Small intestine (tissue), 16 donors: Measurements from ENCODE around the gene LRRC25. TPM values are rescaled to one million over a fixed set of nuclear protein-coding genes. Genes with fewer than 3 reads are reported as not detected.

Source experiments
- DNase-seq, 2 donors: peaks; one replicate each; pipeline versions ENCODE4 v3.0.0 to v3.0.0-alpha.2; 2013
- FAIRE-seq: peaks from 2 replicates; lab custom pipeline; 2012; peaks lifted over from hg19 to GRCh38; lab: Jason Lieb, UNC
- H3K27ac ChIP-seq, 3 donors: one replicate each; pipeline ENCODE4 v1.5.1; 2013; ENCODE audit warnings: low read length in 2 of 3, mild to moderate bottlenecking in 2 of 3, control low read depth in 1 of 3, inconsistent platforms in 1 of 3, low read depth in 1 of 3, moderate library complexity in 1 of 3
- H3K27me3 ChIP-seq, 3 donors: one replicate each; pipeline ENCODE4 v1.6.1; 2013; ENCODE audit warnings: low read length in 3 of 3, inconsistent platforms in 1 of 3; ENCODE audit not compliant: control insufficient read depth in 3 of 3, insufficient read depth in 3 of 3
- H3K36me3 ChIP-seq, 3 donors: one replicate each; pipeline ENCODE4 v1.6.1; 2013; ENCODE audit warnings: low read length in 3 of 3, inconsistent platforms in 1 of 3, low read depth in 1 of 3, mild to moderate bottlenecking in 1 of 3, moderate library complexity in 1 of 3; ENCODE audit not compliant: control insufficient read depth in 3 of 3, insufficient read depth in 2 of 3
- H3K4me1 ChIP-seq, 3 donors: one replicate each; pipeline ENCODE4 v1.6.1; 2013; ENCODE audit warnings: low read length in 2 of 3, inconsistent platforms in 1 of 3, low read depth in 1 of 3, mild to moderate bottlenecking in 1 of 3, moderate library complexity in 1 of 3; ENCODE audit not compliant: control insufficient read depth in 3 of 3, insufficient read depth in 2 of 3
- H3K4me3 ChIP-seq, 3 donors: one replicate each; pipeline ENCODE4 v1.5.1; 2013; ENCODE audit warnings: low read length in 3 of 3, control low read depth in 1 of 3, inconsistent platforms in 1 of 3, low read depth in 1 of 3, mild to moderate bottlenecking in 1 of 3, moderate library complexity in 1 of 3
- H3K9me3 ChIP-seq, 2 donors: one replicate each; pipeline ENCODE4 v1.6.1; 2013; ENCODE audit warnings: low read depth in 1 of 2, low read length in 1 of 2; ENCODE audit not compliant: control insufficient read depth in 2 of 2, insufficient read depth in 1 of 2
- WGBS, 3 donors: extraction: QIAGEN DNeasy Blood & Tissue Kit; methylation state at CpG; one replicate each; pipeline ENCODE4 v1.1.7; 2013; 5-methylcytosine and 5-hydroxymethylcytosine counted together
- long read RNA-seq, 10 donors: transcript quantifications; one replicate each; lab custom pipeline, GENCODE V29; 2026
- polyA plus RNA-seq, 4 donors: library from polyadenylated mRNA; stranded (reverse) in 3 of 4; unstranded in 1 of 4; fragments of 200-250 nt in 3 of 4; fragments of 120-200 nt in 1 of 4; gene quantifications; one replicate each; pipeline versions ENCODE4 v1.2.1 to v1.2.3, GENCODE V29; 2013
- donor health status: healthy with polysubstance abuse.
- donor health status: control.
- donor health status: control.
- donor health status: Bipolar disorder and iron deficiency.
- donor health status: healthy.

The LRRC25 gene
- 1 to 10 TPM in 3 of 4 donors, under 1 TPM in 1; 0.89 to 5.1 (median 3.4) TPM for polyA plus RNA-seq
- long read RNA-seq, donor 1, result 0 reads
- long read RNA-seq, donor 2, result 0 reads
- long read RNA-seq, donor 3, partial matches to known transcripts, result 0 of 2 reads
- long read RNA-seq, donor 3, other reads (novel, unspliced or antisense), result 0 of 2 reads
- long read RNA-seq, donor 4, result 0 reads
- long read RNA-seq, donor 5, result 0 reads
- long read RNA-seq, donor 6, partial matches to known transcripts, result 0 of 1 reads
- long read RNA-seq, donor 6, other reads (novel, unspliced or antisense), result 0 of 1 reads
- long read RNA-seq, donor 7, result 0 reads
- long read RNA-seq, donor 8, result 0 reads
- long read RNA-seq, donor 9, result 0 reads
- long read RNA-seq, donor 10, partial matches to known transcripts, result 0 of 2 reads
- long read RNA-seq, donor 10, other reads (novel, unspliced or antisense), result 0 of 2 reads

- Histone ChIP-seq H3K27me3 (no peaks in the 10 kb centered on the region), H3K4me1 (peaks cover 0 to 24% (median 0%) of the 10 kb centered on the region in 3 donors), H3K9me3 (peaks cover 0 to 2% of the 10 kb centered on the region in 2 donors), H3K4me3 (peak within 1 kb of the TSS in 1 of 3 donors; percentile 28), H3K36me3 (no peaks in the 10 kb centered on the region), H3K27ac (no peak within 1 kb of the TSS)
- WGBS, 3 donors, result 9 to 11% (median 11%) methylated on average over 29 to 33 of the region's 33 CpGs
- FAIRE-seq (no peak), DNase-seq (peak in 1 of 2 donors; percentile 73)
Observed at GRCh38 chr19:18397242-18398202, at the start of gene LRRC25. Gene LRRC25, minus strand, starts transcription at chr19:18397622. Its CDS starts 659 bp downstream, at chr19:18396963.

GRCh38 chr19:18446811-18447359, 49.5 kb upstream of the LRRC25 start:
- 81 to 94% (median 93%) methylated on average over 11 to 12 of the region's 12 CpGs for WGBS, 3 donors
- Histone ChIP-seq H3K27me3 (no peaks in the 10 kb centered on the region), H3K9me3 (no peaks in the 10 kb centered on the region), H3K36me3 (peaks cover 11 to 92% (median 23%) of the 10 kb centered on the region in 3 donors), H3K4me1 (peaks cover 0 to 30% (median 2%) of the 10 kb centered on the region in 3 donors), H3K4me3 (no peak overlapping the region), H3K27ac (no peak overlapping the region)
- FAIRE-seq, result no peak
- no peak for DNase-seq

- no peak for FAIRE-seq
Observed at GRCh38 chr19:18446145-18446810, 48.9 kb upstream of the LRRC25 start.

GRCh38 chr19:18445262-18445948, 48.0 kb upstream of the LRRC25 start:
- DNase-seq, result peak in 1 of 2 donors; percentile 67
- H3K36me3 ChIP-seq, result peaks cover 9 to 77% (median 19%) of the 10 kb centered on the region in 3 donors
- 61 to 65% (median 64%) methylated on average over 13 to 15 of the region's 15 CpGs for WGBS, 3 donors
- FAIRE-seq, result no peak
- H3K9me3 ChIP-seq, result no peaks in the 10 kb centered on the region
- H3K27me3 ChIP-seq, result no peaks in the 10 kb centered on the region
- H3K4me1 ChIP-seq, result peaks cover 0 to 35% (median 0%) of the 10 kb centered on the region in 3 donors
- H3K4me3 ChIP-seq, result no peak overlapping the region
- peak overlapping the region in 1 of 3 donors; percentile 43 for H3K27ac ChIP-seq

More at GRCh38 chr19:18446145-18446810, 48.9 kb upstream of the LRRC25 start:
- DNase-seq, result no peak
- H3K36me3 ChIP-seq, result peaks cover 11 to 86% (median 23%) of the 10 kb centered on the region in 3 donors
- H3K27ac ChIP-seq, result no peak overlapping the region
- no peaks in the 10 kb centered on the region for H3K9me3 ChIP-seq
- H3K27me3 ChIP-seq, result no peaks in the 10 kb centered on the region
- peaks cover 0 to 33% (median 2%) of the 10 kb centered on the region in 3 donors for H3K4me1 ChIP-seq
- 89 to 94% (median 90%) methylated on average over 34 of the region's 34 CpGs for WGBS, 3 donors
- H3K4me3 ChIP-seq, result no peak overlapping the region

GRCh38 chr19:18444513-18444912, 47.1 kb upstream of the LRRC25 start:
- H3K36me3 ChIP-seq, result peaks cover 6 to 69% (median 14%) of the 10 kb centered on the region in 3 donors

GRCh38 chr19:18443831-18444230, 46.4 kb upstream of the LRRC25 start:
- FAIRE-seq (no peak), DNase-seq (no peak)
- no peaks in the 10 kb centered on the region for H3K9me3 ChIP-seq
- H3K4me1 ChIP-seq, result peaks cover 0 to 47% (median 0%) of the 10 kb centered on the region in 3 donors
- no peak overlapping the region for H3K4me3 ChIP-seq
- peaks cover 6 to 62% (median 12%) of the 10 kb centered on the region in 3 donors for H3K36me3 ChIP-seq
- no peak overlapping the region for H3K27ac ChIP-seq
- H3K27me3 ChIP-seq, result no peaks in the 10 kb centered on the region
- WGBS, 3 donors, result 92 to 95% (median 94%) methylated on average over 11 of the region's 11 CpGs

More at GRCh38 chr19:18444513-18444912, 47.1 kb upstream of the LRRC25 start:
- H3K4me3 ChIP-seq, result no peak overlapping the region
- H3K27ac ChIP-seq, result no peak overlapping the region
- FAIRE-seq (no peak), DNase-seq (no peak)
- no peaks in the 10 kb centered on the region for H3K27me3 ChIP-seq
- H3K4me1 ChIP-seq, result peaks cover 0 to 43% (median 0%) of the 10 kb centered on the region in 3 donors
- H3K9me3 ChIP-seq, result no peaks in the 10 kb centered on the region
- WGBS, 3 donors, result 91 to 95% (median 95%) methylated on average over 19 of the region's 19 CpGs

GRCh38 chr19:18443406-18443805, 46.0 kb upstream of the LRRC25 start:
- H3K27ac ChIP-seq, result no peak overlapping the region
- no peak for DNase-seq
- peaks cover 6 to 57% (median 12%) of the 10 kb centered on the region in 3 donors for H3K36me3 ChIP-seq
- H3K27me3 ChIP-seq, result no peaks in the 10 kb centered on the region
- no peak for FAIRE-seq
- H3K9me3 ChIP-seq, result no peaks in the 10 kb centered on the region
- no peak overlapping the region for H3K4me3 ChIP-seq
- peaks cover 0 to 51% (median 0%) of the 10 kb centered on the region in 3 donors for H3K4me1 ChIP-seq
- 94 to 97% (median 96%) methylated on average over 6 of the region's 6 CpGs for WGBS, 3 donors
